GM12892 (cell line): ENCODE results near the gene NBPF1.
"Not testable (repeated sequence)": the region's sequence is repeated elsewhere in the genome, so short reads cannot be mapped to it uniquely, and the experiment has no call there.

Source experiments
- POLR2A ChIP-seq: IDR thresholded peaks from 2 replicates; pipeline ENCODE4 v1.6.1; 2011; ENCODE audit warnings: low read depth, low read length, control low read depth
- POLR2AphosphoS5 ChIP-seq: IDR thresholded peaks from 2 replicates; pipeline ENCODE4 v1.6.1; 2011; ENCODE audit warnings: low read depth, low read length, control low read depth

- not testable (repeated sequence) for TF ChIP-seq POLR2AphosphoS5, POLR2A
Observed at GRCh38 chr1:16520435-16521287, 92.7 kb downstream of the NBPF1 start.
